Sigmoid colon (tissue), 7 donors: Measurements from ENCODE around the gene DESI1. TPM values are rescaled to one million over a fixed set of nuclear protein-coding genes. Genes with fewer than 3 reads are reported as not detected.
"Not testable (repeated sequence)": the region's sequence is repeated elsewhere in the genome, so short reads cannot be mapped to it uniquely, and the experiment has no call there.

ENCODE experiments used
- DNase-seq: peaks from one replicate; pipeline ENCODE4 v3.0.0-alpha.2; 2019
- H3K27ac ChIP-seq, 4 donors: fragments of 200-600 bp; sonication (generic); one replicate each; pipeline ENCODE4 v1.5.1; 2016 to 2019; ENCODE audit warnings: mild to moderate bottlenecking in 1 of 4
- H3K27me3 ChIP-seq, 3 donors: fragments of 200-600 bp; sonication (generic); one replicate each; pipeline ENCODE4 v1.5.1; 2019; ENCODE audit warnings: mild to moderate bottlenecking in 1 of 3
- H3K36me3 ChIP-seq, 4 donors: fragments of 200-600 bp; sonication (generic); one replicate each; pipeline ENCODE4 v1.5.1; 2016 to 2019
- H3K4me1 ChIP-seq, 4 donors: fragments of 200-600 bp; sonication (generic); one replicate each; pipeline ENCODE4 v1.5.1; 2017 to 2019
- H3K4me3 ChIP-seq, 4 donors: fragments of 200-600 bp; sonication (generic); one replicate each; pipeline ENCODE4 v1.5.1; 2017 to 2019; ENCODE audit warnings: mild to moderate bottlenecking in 2 of 4, moderate library complexity in 1 of 4
- H3K9me3 ChIP-seq, 4 donors: fragments of 200-600 bp in 3 of 4; sonication (generic) in 3 of 4; one replicate each; pipeline versions ENCODE4 v1.5.1 to v1.6.1; 2013 to 2019
- EP300 ChIP-seq, 4 donors: sonication (generic); formaldehyde crosslinking; IDR thresholded peaks; one replicate each; pipeline ENCODE4 v1.6.1; 2017; ENCODE audit warnings: antibody characterized with exemption in 4 of 4
- POLR2A ChIP-seq, 2 donors: fragments of 450-650 bp; IDR thresholded peaks; one replicate each; pipeline ENCODE4 v1.6.1; 2016; ENCODE audit warnings: antibody characterized with exemption in 2 of 2, mild to moderate bottlenecking in 2 of 2, moderate library complexity in 2 of 2
- POLR2AphosphoS5 ChIP-seq, 4 donors: sonication (generic); formaldehyde crosslinking; IDR thresholded peaks; one replicate each; pipeline ENCODE4 v1.6.1; 2017; ENCODE audit warnings: antibody characterized with exemption in 4 of 4
- WGBS, 2 donors: extraction: QIAGEN DNeasy Blood & Tissue Kit; methylation state at CpG; one replicate each; pipeline ENCODE4 v1.1.7; 2013; 5-methylcytosine and 5-hydroxymethylcytosine counted together
- intact Hi-C: fragments of 100-400 bp; cut with DNase I; formaldehyde crosslinking; loops from one replicate; pipeline ENCODE4 v1.15.1; 2023
- polyA plus RNA-seq, 3 donors: library from polyadenylated mRNA; stranded (reverse); fragments of 200-250 nt; gene quantifications; one replicate each; pipeline ENCODE4 v1.2.3, GENCODE V29; 2013
- total RNA-seq, 4 donors: library from RNA; depleted of rRNA; stranded (reverse); fragments of >200 nt; gene quantifications; one replicate each; pipeline ENCODE4 v1.1.0, GENCODE V29; 2016
- TF ChIP-seq, protein P1 (sequence below), 4 experiments: fragments of 450-650 bp in 3 of 4; fragments of 200-600 bp in 1 of 4; IDR thresholded peaks; one replicate each; pipeline ENCODE4 v1.5.1; 2016 to 2019; ENCODE audit warnings: antibody characterized with exemption in 4 of 4, mild to moderate bottlenecking in 3 of 4, moderate library complexity in 2 of 4
- donor health status: healthy with polysubstance abuse.
- donor health status: Bipolar disorder and iron deficiency.
- donor health status: healthy.

DESI1 gene
- total and polyA plus RNA-seq, 7 donors: 10.2 to 29.1 (median 14.3) TPM

DNA sequence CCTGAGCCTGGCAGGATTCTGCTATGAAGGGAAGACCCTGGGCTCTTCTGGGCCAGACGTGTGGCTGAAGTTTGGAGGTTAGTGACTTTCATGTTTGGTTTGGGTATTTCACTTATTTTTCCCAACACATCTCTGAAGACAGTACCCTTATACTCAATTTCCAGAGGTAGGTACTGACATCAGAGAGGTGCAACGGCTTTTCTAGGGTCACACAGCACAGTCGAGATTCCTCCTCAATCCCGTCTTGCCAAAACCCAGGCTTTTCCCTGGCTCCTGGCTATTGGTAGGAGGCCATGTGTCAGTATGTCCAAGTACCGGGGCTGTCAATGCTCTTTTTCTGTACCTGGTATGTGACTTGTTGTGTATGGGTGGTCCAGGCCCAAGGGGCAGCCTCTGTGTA lies 25.1 kb downstream of the DESI1 start:
- H3K9me3 ChIP-seq: no peaks in the 10 kb centered on the region
- no peak overlapping the region for H3K4me3 ChIP-seq
- intact Hi-C loops: loop anchor here (2.0 to 10.0 kb wide), 2 partner anchors 51 to 191 kb away; partner anchors contain the start of gene POLR3H
- H3K36me3 ChIP-seq: peaks cover 0 to 9% (median 7%) of the 10 kb centered on the region in 4 donors
- 88 to 92% methylated on average over 5 of the region's 5 CpGs for WGBS, 2 donors
- H3K27ac ChIP-seq: no peak overlapping the region
- no peak for TF ChIP-seq POLR2A (IDR thresholded peaks at IDR 0.05)
- TF ChIP-seq, protein P1, sequence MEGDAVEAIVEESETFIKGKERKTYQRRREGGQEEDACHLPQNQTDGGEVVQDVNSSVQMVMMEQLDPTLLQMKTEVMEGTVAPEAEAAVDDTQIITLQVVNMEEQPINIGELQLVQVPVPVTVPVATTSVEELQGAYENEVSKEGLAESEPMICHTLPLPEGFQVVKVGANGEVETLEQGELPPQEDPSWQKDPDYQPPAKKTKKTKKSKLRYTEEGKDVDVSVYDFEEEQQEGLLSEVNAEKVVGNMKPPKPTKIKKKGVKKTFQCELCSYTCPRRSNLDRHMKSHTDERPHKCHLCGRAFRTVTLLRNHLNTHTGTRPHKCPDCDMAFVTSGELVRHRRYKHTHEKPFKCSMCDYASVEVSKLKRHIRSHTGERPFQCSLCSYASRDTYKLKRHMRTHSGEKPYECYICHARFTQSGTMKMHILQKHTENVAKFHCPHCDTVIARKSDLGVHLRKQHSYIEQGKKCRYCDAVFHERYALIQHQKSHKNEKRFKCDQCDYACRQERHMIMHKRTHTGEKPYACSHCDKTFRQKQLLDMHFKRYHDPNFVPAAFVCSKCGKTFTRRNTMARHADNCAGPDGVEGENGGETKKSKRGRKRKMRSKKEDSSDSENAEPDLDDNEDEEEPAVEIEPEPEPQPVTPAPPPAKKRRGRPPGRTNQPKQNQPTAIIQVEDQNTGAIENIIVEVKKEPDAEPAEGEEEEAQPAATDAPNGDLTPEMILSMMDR (IDR thresholded peaks at IDR 0.05): no peak
- TF ChIP-seq EP300 (IDR thresholded peaks at IDR 0.05): no peak
- TF ChIP-seq POLR2AphosphoS5 (IDR thresholded peaks at IDR 0.05): no peak
- peaks cover 0 to 2% (median 0%) of the 10 kb centered on the region in 4 donors for H3K4me1 ChIP-seq
- no peaks in the 10 kb centered on the region for H3K27me3 ChIP-seq
- no peak for DNase-seq

DNA sequence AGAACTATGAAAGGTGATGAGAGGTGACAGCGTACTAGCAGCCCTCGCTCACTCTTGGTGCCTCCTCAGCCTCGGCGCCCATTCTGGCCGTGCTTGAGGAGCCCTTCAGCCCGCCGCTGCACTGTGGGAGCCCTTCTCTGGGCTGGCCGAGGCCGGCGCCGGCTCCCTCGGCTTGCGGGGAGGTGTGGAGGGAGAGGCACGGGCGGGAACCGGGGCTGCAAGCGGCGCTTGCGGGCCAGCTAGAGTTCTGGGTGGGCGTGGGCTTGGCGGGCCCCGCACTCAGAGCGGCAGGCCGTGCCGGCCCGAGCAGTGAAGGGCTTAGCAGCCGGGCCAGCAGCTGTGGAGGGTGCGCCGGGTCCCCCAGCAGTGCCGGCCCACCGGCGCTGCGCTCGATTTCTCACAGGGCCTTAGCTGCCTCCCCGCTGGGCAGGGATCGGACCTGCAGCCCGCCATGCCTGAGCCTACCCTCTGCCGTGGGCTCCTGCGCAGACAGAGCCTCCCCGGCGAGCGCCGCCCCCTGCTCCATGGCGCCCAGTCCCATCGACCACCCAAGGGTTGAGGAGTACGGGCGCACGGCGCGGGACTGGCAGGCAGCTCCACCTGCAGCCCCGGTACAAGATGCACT lies 27.4 kb downstream of the DESI1 start:
- not testable (repeated sequence) for H3K4me3 ChIP-seq, DNase-seq, H3K36me3 ChIP-seq, H3K9me3 ChIP-seq, H3K27me3 ChIP-seq, H3K27ac ChIP-seq
- 96% methylated on average over 51 of the region's 51 CpGs for WGBS, 2 donors
- peaks cover 0 to 19% (median 10%) of the 10 kb centered on the region in 4 donors for H3K4me1 ChIP-seq
- intact Hi-C loops: loop anchor here (10.0 kb wide), 1 partner anchor 189 kb away; no protein-coding TSS in a partner anchor

DNA sequence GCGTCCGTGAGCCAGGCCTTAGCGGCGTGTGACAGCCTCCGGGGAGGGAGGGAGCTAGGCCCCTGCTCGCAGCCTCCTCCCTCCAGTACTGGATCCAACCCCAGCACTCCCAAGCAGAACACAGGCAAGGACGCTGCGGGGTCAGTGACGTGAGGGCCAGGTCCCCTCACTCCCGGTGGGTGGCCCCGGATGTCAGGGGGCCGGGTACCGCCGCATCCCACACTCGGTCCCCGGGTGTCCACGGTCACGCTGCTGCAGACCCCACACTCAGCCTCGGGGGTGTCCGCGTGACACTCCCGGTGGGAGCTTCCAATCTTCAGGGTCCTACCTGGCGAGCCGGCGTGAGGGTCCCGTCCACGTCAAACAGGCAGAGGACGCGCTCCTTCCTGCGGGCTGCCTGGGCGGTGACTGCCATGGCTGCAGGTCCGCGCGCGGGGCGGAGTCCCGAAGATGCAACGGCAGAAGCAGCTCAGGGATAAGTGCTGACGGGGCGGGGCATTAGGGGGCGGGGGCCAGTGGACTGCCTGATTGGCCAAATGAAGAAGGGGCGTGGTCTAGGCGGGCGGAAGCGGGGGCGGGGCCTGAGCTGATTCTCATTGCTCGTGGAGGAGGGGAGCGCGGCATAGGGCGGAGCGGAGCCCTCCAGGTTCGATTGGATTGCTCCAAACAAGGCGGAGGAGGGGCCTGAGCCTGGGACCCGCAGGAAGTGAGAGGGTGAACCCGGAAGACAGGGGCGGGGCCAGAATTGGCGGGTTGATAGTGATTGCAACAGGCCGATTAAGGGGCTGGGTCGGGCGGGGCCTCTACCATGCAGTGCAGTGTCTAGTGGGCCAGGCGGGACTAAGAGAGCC lies 31.2 kb downstream of the DESI1 start, which contains the start of gene PMM1:
Gene PMM1 (minus strand): TSS at position 450 of the 851 bp plus-strand sequence. CDS start 35 bp downstream, at position 415.
- intact Hi-C loops: loop anchor here (2.0 to 10.0 kb wide), 2 partner anchors 45 to 185 kb away; partner anchors contain the start of gene POLR3H
- WGBS, 2 donors: 0 to 1% methylated on average over 61 of the region's 61 CpGs
- peaks cover 0 to 5% (median 0%) of the 10 kb centered on the region in 4 donors for H3K36me3 ChIP-seq
- peak within 1 kb of the TSS; percentile 83 to 88 (median 86) for H3K27ac ChIP-seq
- DNase-seq: peak; percentile 100
- H3K4me3 ChIP-seq: peak within 1 kb of the TSS; percentile 77 to 96 (median 84)
- no peaks in the 10 kb centered on the region for H3K27me3 ChIP-seq
- H3K4me1 ChIP-seq: peaks cover 0 to 24% (median 17%) of the 10 kb centered on the region in 4 donors
- H3K9me3 ChIP-seq: no peaks in the 10 kb centered on the region
- TF ChIP-seq POLR2A (IDR thresholded peaks at IDR 0.05) (peak; percentile 95 to 97), EP300 (IDR thresholded peaks at IDR 0.05) (no peak), POLR2AphosphoS5 (IDR thresholded peaks at IDR 0.05) (peak; percentile 98 to 99 (median 99))
- TF ChIP-seq, protein P1 (IDR thresholded peaks at IDR 0.05): no peak

DNA sequence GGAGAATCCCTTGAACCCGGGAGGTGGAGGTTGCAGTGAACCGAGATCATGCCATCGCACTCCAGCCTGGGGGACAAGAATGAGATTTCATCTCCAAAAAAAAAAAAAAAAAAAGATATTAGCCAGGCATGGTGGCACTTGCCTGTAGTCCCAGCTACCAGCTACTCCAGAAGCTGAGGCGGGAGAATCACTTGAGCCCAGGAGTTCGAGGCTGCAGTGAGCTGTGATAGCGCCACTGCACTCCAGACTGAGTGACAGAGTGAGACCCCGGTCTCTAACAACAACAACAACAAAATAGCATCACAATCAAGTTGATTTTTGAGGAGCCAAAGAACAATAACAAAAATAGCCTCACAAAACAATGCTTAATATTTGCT lies 33.5 kb downstream of the DESI1 start:
- Histone ChIP-seq H3K36me3 (peaks cover 0 to 28% (median 9%) of the 10 kb centered on the region in 4 donors), H3K27ac (no peak overlapping the region), H3K4me3 (no peak overlapping the region), H3K27me3 (no peaks in the 10 kb centered on the region), H3K9me3 (no peaks in the 10 kb centered on the region), H3K4me1 (peaks cover 0 to 24% (median 17%) of the 10 kb centered on the region in 4 donors)
- TF ChIP-seq EP300 (IDR thresholded peaks at IDR 0.05) (no peak), POLR2A (IDR thresholded peaks at IDR 0.05) (no peak)
- TF ChIP-seq, protein P1 (IDR thresholded peaks at IDR 0.05): no peak
- intact Hi-C loops: no loop called here
- 46 to 79% methylated on average over 7 of the region's 7 CpGs for WGBS, 2 donors
- DNase-seq: no peak

DNA sequence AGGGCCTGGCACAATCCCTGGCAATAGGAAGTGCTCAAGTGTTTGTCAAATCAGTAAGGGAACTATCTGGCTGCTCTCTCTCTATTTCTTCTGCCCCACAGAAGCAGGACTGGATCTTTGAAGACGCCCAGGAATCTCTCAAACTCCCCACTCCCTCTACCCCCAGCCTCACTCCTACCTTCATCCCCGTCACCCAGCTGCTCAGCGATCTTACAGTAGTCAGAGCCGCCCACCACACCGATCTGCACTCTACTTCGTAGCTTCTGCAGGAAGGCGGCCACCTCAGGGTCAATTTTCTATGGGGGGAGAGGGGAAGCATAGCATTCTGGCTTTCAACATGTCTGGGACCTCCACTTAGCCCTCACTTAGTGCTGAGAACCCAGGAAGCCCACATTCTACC lies 34.9 kb downstream of the DESI1 start:
- Histone ChIP-seq H3K9me3 (no peaks in the 10 kb centered on the region), H3K36me3 (peaks cover 0 to 41% (median 12%) of the 10 kb centered on the region in 4 donors), H3K27ac (no peak overlapping the region), H3K27me3 (no peaks in the 10 kb centered on the region), H3K4me1 (peaks cover 0 to 24% (median 17%) of the 10 kb centered on the region in 4 donors), H3K4me3 (no peak overlapping the region)
- TF ChIP-seq POLR2A (IDR thresholded peaks at IDR 0.05) (no peak), POLR2AphosphoS5 (IDR thresholded peaks at IDR 0.05) (no peak), EP300 (IDR thresholded peaks at IDR 0.05) (no peak)
- TF ChIP-seq, protein P1 (IDR thresholded peaks at IDR 0.05): no peak
- intact Hi-C loops: no loop called here
- no peak for DNase-seq
- 95% methylated on average over 7 of the region's 7 CpGs for WGBS, 2 donors
